ENCODE measurements around the gene DNAH11. TPM values are rescaled to one million over a fixed set of nuclear protein-coding genes. Genes with fewer than 3 reads are reported as not detected.
A peak's percentile ranks its signal among the peaks of the same experiment; 100 is the strongest.
"Not testable (repeated sequence)": the region's sequence is repeated elsewhere in the genome, so short reads cannot be mapped to it uniquely, and the experiment has no call there.

Gene DNAH11
- total RNA-seq, 1 donor from 2014 or later: under 0.01 TPM

GRCh38 chr7:21616091-21616490 is 73.3 kb downstream of the DNAH11 start:
- DNase-seq (ENCODE audit: extremely low read depth, low read depth, low spot score): no peak

- DNase-seq (ENCODE audit: extremely low read depth, low read depth, low spot score): peak; percentile 42
These were observed 74.1 kb downstream of the DNAH11 start for GRCh38 chr7:21616796-21617436.

GRCh38 chr7:21617513-21617912 is 74.7 kb downstream of the DNAH11 start:
- no peak for DNase-seq (ENCODE audit: extremely low read depth, low read depth, low spot score)

- DNase-seq (ENCODE audit: extremely low read depth, low read depth, low spot score): no peak
These were observed 75.1 kb downstream of the DNAH11 start for GRCh38 chr7:21617916-21618390.

- no peak for DNase-seq (ENCODE audit: extremely low read depth, low read depth, low spot score)
These were observed 75.9 kb downstream of the DNAH11 start for GRCh38 chr7:21618706-21619105.

- no peak for DNase-seq (ENCODE audit: extremely low read depth, low read depth, low spot score)
These were observed 77.2 kb downstream of the DNAH11 start for GRCh38 chr7:21620054-21620453.

GRCh38 chr7:21624320-21624719 is 81.5 kb downstream of the DNAH11 start:
- no peak for DNase-seq (ENCODE audit: extremely low read depth, low read depth, low spot score)

- DNase-seq (ENCODE audit: extremely low read depth, low read depth, low spot score): no peak
These were observed 93.9 kb downstream of the DNAH11 start for GRCh38 chr7:21636694-21637093.

GRCh38 chr7:21639206-21639868 is 96.5 kb downstream of the DNAH11 start:
- DNase-seq (ENCODE audit: extremely low read depth, low read depth, low spot score): no peak

- no peak for DNase-seq (ENCODE audit: extremely low read depth, low read depth, low spot score)
These were observed 97.3 kb downstream of the DNAH11 start for GRCh38 chr7:21640105-21640504.

- no peak for DNase-seq (ENCODE audit: extremely low read depth, low read depth, low spot score)
These were observed 98.7 kb downstream of the DNAH11 start for GRCh38 chr7:21641546-21641945.

GRCh38 chr7:21642422-21642821 is 99.6 kb downstream of the DNAH11 start:
- no peak for DNase-seq (ENCODE audit: extremely low read depth, low read depth, low spot score)

GRCh38 chr7:21651697-21652096 is 108.9 kb downstream of the DNAH11 start:
- no peak for DNase-seq (ENCODE audit: extremely low read depth, low read depth, low spot score)

GRCh38 chr7:21653623-21654022 is 110.8 kb downstream of the DNAH11 start:
- DNase-seq (ENCODE audit: extremely low read depth, low read depth, low spot score): no peak

- DNase-seq (ENCODE audit: extremely low read depth, low read depth, low spot score): no peak
These were observed 113.2 kb downstream of the DNAH11 start for GRCh38 chr7:21656081-21656480.

- no peak for DNase-seq (ENCODE audit: extremely low read depth, low read depth, low spot score)
These were observed 114.0 kb downstream of the DNAH11 start for GRCh38 chr7:21656796-21657195.

- no peak for DNase-seq (ENCODE audit: extremely low read depth, low read depth, low spot score)
These were observed 127.7 kb downstream of the DNAH11 start for GRCh38 chr7:21670496-21670895.

GRCh38 chr7:21671859-21672258 is 129.0 kb downstream of the DNAH11 start:
- no peak for DNase-seq (ENCODE audit: extremely low read depth, low read depth, low spot score)

- DNase-seq (ENCODE audit: extremely low read depth, low read depth, low spot score): no peak
These were observed 132.4 kb downstream of the DNAH11 start for GRCh38 chr7:21675255-21675654.

GRCh38 chr7:21690705-21691104 is 147.9 kb downstream of the DNAH11 start:
- DNase-seq (ENCODE audit: extremely low read depth, low read depth, low spot score): no peak

- DNase-seq (ENCODE audit: extremely low read depth, low read depth, low spot score): not testable (repeated sequence)
These were observed 148.3 kb downstream of the DNAH11 start for GRCh38 chr7:21691146-21691545.

GRCh38 chr7:21700587-21700986 is 157.7 kb downstream of the DNAH11 start:
- DNase-seq (ENCODE audit: extremely low read depth, low read depth, low spot score): not testable (repeated sequence)

Measured in glomerular endothelial cell (primary cell).